Stimulated activated naive B cell treated with anti-CD40 and anti-IgM and Interleukin-4, amounts not matched to agents 10 μg/mL and 1 μg/mL and 100 μg/mL, for 72 hours (primary cell): Measurements from ENCODE around the gene SLC16A7.

Source experiments
- ATAC-seq, 2 donors: fragments of 150-1000 bp; cut with Tn5 transposase; replicated peaks; 2 replicates each; pipeline ENCODE4 v1.10.0; 2021; ENCODE audit warnings: moderate library complexity in 1 of 2
- DNase-seq: peaks from one replicate; pipeline ENCODE4 v3.0.0; 2021
- H3K27ac Mint-ChIP-seq: one replicate; pipeline ENCODE4 v1.8.0; 2022; ENCODE audit warnings: mild to moderate bottlenecking, mixed read lengths
- H3K27me3 Mint-ChIP-seq, 2 donors: one replicate each; pipeline ENCODE4 v1.8.0; 2022; ENCODE audit warnings: mixed read lengths in 2 of 2
- H3K36me3 Mint-ChIP-seq, 2 donors: one replicate each; pipeline ENCODE4 v1.8.0; 2022; ENCODE audit warnings: mixed read lengths in 2 of 2, mild to moderate bottlenecking in 1 of 2
- H3K4me1 Mint-ChIP-seq, 2 donors: one replicate each; pipeline ENCODE4 v1.8.0; 2022; ENCODE audit warnings: mixed read lengths in 2 of 2, mild to moderate bottlenecking in 1 of 2
- H3K4me3 Mint-ChIP-seq, 2 donors: one replicate each; pipeline ENCODE4 v1.8.0; 2022; ENCODE audit warnings: mild to moderate bottlenecking in 2 of 2, mixed read lengths in 2 of 2, moderate library complexity in 1 of 2
- H3K9me3 Mint-ChIP-seq, 2 donors: one replicate each; pipeline ENCODE4 v1.8.0; 2022; ENCODE audit warnings: mixed read lengths in 2 of 2, mild to moderate bottlenecking in 1 of 2

The SLC16A7 gene

DNA sequence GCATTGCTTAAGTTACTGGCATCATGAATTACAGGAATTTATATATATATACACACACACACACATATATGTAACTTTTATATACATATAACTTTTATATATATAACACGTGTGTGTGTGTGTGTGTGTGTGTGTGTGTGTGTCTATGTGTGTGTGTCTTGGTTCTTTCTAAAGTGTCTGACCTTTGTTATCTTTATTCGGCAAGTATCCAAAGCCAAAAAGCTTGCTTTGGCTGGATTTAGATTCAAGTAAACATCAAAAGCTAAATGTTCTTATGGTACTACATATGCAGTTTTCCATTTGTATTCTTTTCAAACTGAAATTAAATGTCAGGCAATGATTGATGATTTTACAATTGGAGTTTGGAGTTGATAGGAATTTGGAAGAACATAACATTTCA lies 69.9 kb downstream of the SLC16A7 start:
- no peak for DNase-seq
- Mint-ChIP-seq H3K9me3 (peaks cover 15 to 23% of the 10 kb centered on the region in 2 donors), H3K4me1 (peaks cover 21 to 33% of the 10 kb centered on the region in 2 donors), H3K36me3 (peaks cover 33 to 53% of the 10 kb centered on the region in 2 donors), H3K4me3 (no peak overlapping the region), H3K27ac (no peak overlapping the region), H3K27me3 (no peaks in the 10 kb centered on the region)
- no peak for ATAC-seq

DNA sequence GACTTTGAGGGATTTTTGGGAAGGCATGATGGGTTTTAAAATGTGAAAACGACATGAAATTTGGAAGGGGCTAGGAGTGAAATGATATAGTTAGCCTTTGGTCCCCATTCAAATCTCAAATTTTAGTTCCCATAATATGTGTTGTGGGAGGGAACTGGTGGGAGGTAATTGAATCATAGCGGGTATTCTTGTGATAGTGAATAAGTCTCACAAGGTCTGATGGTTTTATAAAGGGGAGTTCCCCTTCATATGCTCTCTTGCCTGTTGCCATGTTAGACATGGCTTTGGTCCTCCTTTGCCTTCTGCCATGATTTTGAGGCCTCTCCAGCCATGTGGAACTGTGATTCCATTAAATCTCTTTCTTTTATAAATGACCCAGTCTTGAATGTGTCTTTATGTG lies 72.8 kb downstream of the SLC16A7 start:
- H3K27ac Mint-ChIP-seq: peak overlapping the region; percentile 1
- peaks cover 28 to 47% of the 10 kb centered on the region in 2 donors for H3K36me3 Mint-ChIP-seq
- H3K4me3 Mint-ChIP-seq: no peak overlapping the region
- ATAC-seq (no peak), DNase-seq (no peak)
- H3K27me3 Mint-ChIP-seq: no peaks in the 10 kb centered on the region
- H3K4me1 Mint-ChIP-seq: peaks cover 15 to 34% of the 10 kb centered on the region in 2 donors
- H3K9me3 Mint-ChIP-seq: peaks cover 15 to 23% of the 10 kb centered on the region in 2 donors

DNA sequence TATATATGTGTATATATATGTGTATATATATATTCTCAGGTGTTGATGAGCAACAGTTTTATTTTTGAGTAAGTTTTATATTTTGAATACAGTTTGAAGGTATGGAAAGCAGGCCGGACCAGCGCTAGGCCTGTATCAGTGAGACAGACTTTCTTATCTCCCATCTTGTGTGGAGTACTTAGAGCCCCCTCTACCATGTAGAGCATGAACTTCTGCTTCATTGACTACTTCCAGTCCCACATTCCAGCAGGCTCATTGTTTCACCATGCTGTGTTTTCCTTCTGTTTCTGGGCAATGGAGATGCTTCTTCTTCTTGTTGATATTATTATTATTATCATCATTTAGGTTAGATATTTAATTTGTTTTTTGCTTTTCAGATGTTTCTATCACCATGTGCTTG lies 76.4 kb downstream of the SLC16A7 start:
- Mint-ChIP-seq H3K4me3 (no peak overlapping the region), H3K27me3 (no peaks in the 10 kb centered on the region), H3K9me3 (peaks cover 9 to 11% of the 10 kb centered on the region in 2 donors), H3K4me1 (peaks cover 18 to 39% of the 10 kb centered on the region in 2 donors), H3K27ac (no peak overlapping the region), H3K36me3 (peaks cover 22 to 40% of the 10 kb centered on the region in 2 donors)
- ATAC-seq (no peak), DNase-seq (no peak)

DNA sequence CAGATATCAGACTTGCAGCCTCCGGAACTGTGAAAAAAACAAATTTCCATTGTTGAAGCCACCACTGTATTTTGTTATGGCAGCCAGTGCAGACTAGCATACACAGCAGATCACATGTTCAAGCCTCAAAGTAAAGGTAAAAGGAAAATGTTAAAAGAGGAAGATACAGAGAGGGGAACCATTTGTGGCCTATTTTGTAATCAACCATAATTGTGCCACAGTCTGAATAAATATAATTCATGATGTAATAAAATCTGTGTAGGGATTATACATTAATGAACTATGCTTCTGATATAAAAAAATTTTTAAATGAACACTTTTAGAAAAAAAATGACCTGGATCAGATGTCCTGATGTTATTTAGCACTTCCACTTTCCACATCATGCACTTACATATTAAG lies 79.6 kb downstream of the SLC16A7 start:
- no peaks in the 10 kb centered on the region for H3K27me3 Mint-ChIP-seq
- no peak overlapping the region for H3K27ac Mint-ChIP-seq
- H3K9me3 Mint-ChIP-seq: peaks cover 5% of the 10 kb centered on the region in 2 donors
- H3K36me3 Mint-ChIP-seq: peaks cover 17 to 36% of the 10 kb centered on the region in 2 donors
- DNase-seq (no peak), ATAC-seq (no peak)
- peaks cover 4 to 24% of the 10 kb centered on the region in 2 donors for H3K4me1 Mint-ChIP-seq
- no peak overlapping the region for H3K4me3 Mint-ChIP-seq

DNA sequence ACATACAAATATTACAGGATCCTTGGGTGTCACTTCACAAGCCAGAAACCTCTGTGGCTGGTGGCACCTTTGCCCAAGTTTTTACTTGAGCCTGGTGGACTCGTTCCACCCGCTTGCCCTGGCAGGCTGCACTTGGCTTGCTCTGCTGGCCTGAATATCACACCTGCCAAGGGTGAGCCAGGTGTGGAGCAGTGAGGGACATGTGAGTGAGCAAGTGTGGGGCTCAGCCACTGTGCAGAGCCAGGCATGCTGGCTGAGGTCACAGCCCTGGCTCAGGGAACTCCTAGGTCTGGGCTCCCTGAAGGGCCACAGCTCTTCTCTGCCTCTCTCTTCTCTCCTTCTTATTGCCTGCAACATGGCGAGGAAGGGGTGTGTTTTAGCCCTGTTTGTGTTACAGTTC lies 82.0 kb downstream of the SLC16A7 start:
- H3K27ac Mint-ChIP-seq: no peak overlapping the region
- DNase-seq: no peak

DNA sequence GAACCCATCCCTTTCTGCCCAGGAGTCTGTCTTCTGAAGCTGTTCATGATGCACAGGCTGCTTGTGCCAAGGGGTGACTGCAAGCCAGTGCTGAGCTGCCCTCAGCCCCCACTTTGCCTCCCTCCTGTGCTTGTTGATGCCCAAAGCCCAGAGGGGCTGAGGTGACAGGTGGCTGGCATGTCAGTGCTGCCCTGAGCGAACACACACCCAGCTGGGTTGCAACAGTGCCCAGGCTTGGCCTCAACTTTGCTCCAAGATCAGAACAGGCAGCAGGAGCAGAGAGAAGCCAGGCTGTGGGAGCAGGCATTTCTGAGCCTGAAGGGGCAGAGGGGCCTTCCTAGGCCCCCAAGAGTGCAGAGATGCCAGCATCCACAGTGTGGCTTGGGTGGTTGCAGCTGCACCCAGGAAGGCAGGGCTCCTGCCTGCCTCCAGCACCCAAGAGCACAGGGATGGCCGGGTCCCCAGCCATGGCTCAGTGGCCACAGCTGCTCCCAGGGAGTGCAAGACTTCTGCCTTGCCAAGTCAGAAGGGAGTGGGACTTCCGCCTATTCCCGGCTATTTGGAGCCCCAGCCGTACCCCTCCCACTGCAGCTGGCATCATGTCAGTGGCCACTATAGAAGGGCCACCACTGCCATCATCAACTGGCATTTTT lies 83.1 kb downstream of the SLC16A7 start:
- Mint-ChIP-seq H3K27ac (no peak overlapping the region), H3K9me3 (peaks cover 5% of the 10 kb centered on the region in 2 donors), H3K27me3 (no peaks in the 10 kb centered on the region), H3K4me1 (peaks cover 6 to 33% of the 10 kb centered on the region in 2 donors), H3K36me3 (peaks cover 17 to 39% of the 10 kb centered on the region in 2 donors), H3K4me3 (no peak overlapping the region)
- DNase-seq (no peak), ATAC-seq (no peak)

More for the DNA sequence above, 82.0 kb downstream of the SLC16A7 start:
- peaks cover 5% of the 10 kb centered on the region in 2 donors for H3K9me3 Mint-ChIP-seq
- H3K27me3 Mint-ChIP-seq: no peaks in the 10 kb centered on the region
- H3K4me3 Mint-ChIP-seq: no peak overlapping the region
- no peak for ATAC-seq
- peaks cover 4 to 24% of the 10 kb centered on the region in 2 donors for H3K4me1 Mint-ChIP-seq
- peaks cover 17 to 39% of the 10 kb centered on the region in 2 donors for H3K36me3 Mint-ChIP-seq

DNA sequence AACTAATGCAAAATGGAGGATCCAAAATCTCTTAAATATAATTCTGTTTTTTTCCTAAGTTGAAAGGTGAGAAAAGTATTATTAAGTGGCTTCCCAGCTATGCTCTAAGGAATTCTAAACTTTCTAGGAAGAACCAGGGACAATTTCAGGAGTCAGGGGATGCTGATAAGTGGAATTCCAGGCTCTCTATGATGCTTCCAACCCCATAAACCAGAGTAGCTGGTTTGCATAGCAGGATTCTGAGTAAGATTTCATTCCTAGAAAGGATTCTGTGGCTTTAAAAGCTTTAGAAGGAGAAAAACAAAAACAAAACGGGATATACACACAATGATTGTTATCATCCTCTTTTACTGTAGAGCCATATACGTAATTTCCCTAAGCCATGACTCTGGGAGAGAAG lies 93.9 kb downstream of the SLC16A7 start:
- H3K9me3 Mint-ChIP-seq: peaks cover 2 to 5% of the 10 kb centered on the region in 2 donors
- no peak overlapping the region for H3K27ac Mint-ChIP-seq
- no peaks in the 10 kb centered on the region for H3K27me3 Mint-ChIP-seq
- H3K4me1 Mint-ChIP-seq: peaks cover 6 to 8% of the 10 kb centered on the region in 2 donors
- peaks cover 9 to 10% of the 10 kb centered on the region in 2 donors for H3K36me3 Mint-ChIP-seq
- H3K4me3 Mint-ChIP-seq: no peak overlapping the region
- DNase-seq: no peak
- no peak for ATAC-seq

DNA sequence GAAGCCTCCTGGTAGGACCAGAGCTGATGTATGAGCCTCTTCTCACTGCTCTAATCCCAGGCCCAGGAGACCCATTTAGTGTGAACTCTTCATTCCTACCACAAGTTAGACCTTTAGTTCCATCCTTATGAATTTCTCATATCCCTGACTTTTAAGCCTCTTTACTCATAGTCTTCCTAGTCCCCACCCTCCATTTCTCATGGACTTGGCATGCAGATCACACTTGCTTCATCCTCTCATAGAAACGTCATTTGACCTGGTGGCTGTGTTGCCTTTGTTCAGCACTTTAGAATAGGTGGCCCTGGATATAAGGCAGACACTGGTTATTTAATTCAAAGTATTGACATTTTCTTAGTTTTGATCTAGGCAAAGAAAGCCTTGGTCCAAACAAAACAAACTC lies 99.5 kb downstream of the SLC16A7 start:
- peaks cover 9% of the 10 kb centered on the region in 2 donors for H3K36me3 Mint-ChIP-seq
- DNase-seq (no peak), ATAC-seq (no peak)
- H3K4me1 Mint-ChIP-seq: peaks cover 4 to 5% of the 10 kb centered on the region in 2 donors
- no peaks in the 10 kb centered on the region for H3K27me3 Mint-ChIP-seq
- no peak overlapping the region for H3K4me3 Mint-ChIP-seq
- H3K9me3 Mint-ChIP-seq: peaks cover 2 to 5% of the 10 kb centered on the region in 2 donors
- no peak overlapping the region for H3K27ac Mint-ChIP-seq

DNA sequence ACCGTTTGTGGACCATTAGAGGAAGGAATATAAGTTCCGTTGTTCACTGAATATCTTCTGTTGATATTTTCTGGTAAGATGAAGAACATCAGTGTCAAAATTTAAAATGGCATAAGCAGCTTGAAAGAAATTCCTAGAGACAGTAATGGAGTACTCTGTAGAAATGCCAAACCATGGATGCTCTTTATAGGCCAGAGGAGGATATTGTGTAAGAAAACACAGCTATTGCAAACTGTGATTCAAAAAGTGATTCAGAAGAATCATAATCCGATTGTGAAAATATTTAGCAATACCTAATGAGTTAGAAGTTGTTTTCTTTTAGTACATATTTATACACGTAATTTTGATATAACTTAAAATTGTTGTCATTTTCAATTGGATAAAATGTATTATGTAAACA lies 102.8 kb downstream of the SLC16A7 start:
- H3K27me3 Mint-ChIP-seq: no peaks in the 10 kb centered on the region
- DNase-seq (no peak), ATAC-seq (no peak)
- H3K36me3 Mint-ChIP-seq: no peaks in the 10 kb centered on the region
- H3K9me3 Mint-ChIP-seq: no peaks in the 10 kb centered on the region
- no peak overlapping the region for H3K4me3 Mint-ChIP-seq
- H3K4me1 Mint-ChIP-seq: peaks cover 2 to 5% of the 10 kb centered on the region in 2 donors
- no peak overlapping the region for H3K27ac Mint-ChIP-seq

DNA sequence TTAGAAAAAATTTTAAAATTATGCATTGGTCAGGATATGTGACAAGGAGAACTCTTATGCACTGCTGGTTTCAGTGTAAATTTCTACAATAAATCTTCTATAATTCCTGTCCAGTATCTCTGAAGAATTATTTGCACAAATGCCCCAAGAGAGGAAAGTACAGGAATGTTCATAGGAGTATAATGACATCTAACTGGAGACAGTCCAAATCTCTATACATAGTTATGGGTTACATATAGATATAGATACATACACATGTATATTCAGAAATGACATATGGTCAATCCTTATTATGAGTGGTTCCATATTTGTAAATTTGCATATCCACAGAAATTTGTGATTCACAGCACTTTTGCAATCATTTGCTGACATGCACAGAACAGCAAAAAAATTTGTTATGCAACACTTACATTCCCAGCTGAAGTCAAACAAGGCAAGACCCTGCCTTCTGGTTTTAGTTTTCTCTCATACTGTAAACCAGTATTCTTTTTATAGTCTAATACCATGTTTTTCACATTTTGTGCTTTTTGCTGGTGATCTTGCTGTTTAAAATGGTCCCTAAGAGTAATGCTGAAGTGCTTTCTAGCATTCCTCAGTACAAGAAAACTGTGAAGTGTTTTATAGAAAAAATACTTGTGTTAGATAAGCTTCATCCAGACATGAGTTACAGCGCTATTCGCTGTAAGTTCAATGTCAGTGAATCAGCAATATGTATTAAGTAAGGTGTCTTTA lies 103.8 kb downstream of the SLC16A7 start:
- DNase-seq (no peak), ATAC-seq (no peak)
- no peaks in the 10 kb centered on the region for H3K36me3 Mint-ChIP-seq
- no peak overlapping the region for H3K27ac Mint-ChIP-seq
- H3K27me3 Mint-ChIP-seq: no peaks in the 10 kb centered on the region
- H3K4me3 Mint-ChIP-seq: no peak overlapping the region
- H3K9me3 Mint-ChIP-seq: no peaks in the 10 kb centered on the region
- H3K4me1 Mint-ChIP-seq: peaks cover 2 to 5% of the 10 kb centered on the region in 2 donors

DNA sequence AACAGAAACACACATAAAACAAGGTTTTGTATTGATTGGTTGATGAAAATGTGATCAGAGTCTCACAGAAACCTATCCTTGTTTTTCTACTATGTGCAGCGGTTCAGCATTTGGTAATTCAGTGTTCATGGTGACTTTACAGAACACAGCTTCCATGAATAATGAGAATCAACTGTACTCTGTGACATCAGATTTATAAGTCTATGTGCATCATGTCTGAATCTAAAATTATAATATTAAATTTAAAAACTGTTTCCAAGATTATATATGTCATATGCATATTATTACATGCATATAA lies 104.3 kb downstream of the SLC16A7 start:
- Mint-ChIP-seq H3K4me3 (no peak overlapping the region), H3K27me3 (no peaks in the 10 kb centered on the region), H3K27ac (no peak overlapping the region), H3K4me1 (peaks cover 2 to 5% of the 10 kb centered on the region in 2 donors), H3K9me3 (no peaks in the 10 kb centered on the region), H3K36me3 (no peaks in the 10 kb centered on the region)
- ATAC-seq (no peak), DNase-seq (no peak)

DNA sequence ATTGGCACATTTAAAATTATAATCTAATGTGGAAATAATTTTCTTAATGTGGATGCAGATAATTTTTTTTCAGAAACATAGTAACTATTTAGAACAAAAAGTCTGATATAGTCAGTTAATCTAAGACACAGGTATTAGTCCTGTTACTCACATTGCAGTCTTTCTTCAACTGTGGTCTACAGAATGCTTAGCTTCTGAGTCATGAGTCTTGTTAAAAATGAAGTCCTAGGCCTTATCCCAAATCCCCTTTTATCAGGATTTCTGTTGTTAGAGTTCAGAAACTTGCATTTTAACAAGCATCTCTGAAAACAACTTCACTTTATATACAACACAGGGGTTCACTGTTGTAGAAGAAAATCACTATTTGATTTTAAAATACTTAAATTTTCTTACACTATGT lies 112.2 kb downstream of the SLC16A7 start:
- no peak for DNase-seq
- no peak overlapping the region for H3K4me3 Mint-ChIP-seq
- ATAC-seq: no peak
- H3K9me3 Mint-ChIP-seq: no peaks in the 10 kb centered on the region
- peaks cover 9 to 16% of the 10 kb centered on the region in 2 donors for H3K36me3 Mint-ChIP-seq
- no peak overlapping the region for H3K27ac Mint-ChIP-seq
- no peaks in the 10 kb centered on the region for H3K27me3 Mint-ChIP-seq
- H3K4me1 Mint-ChIP-seq: peaks cover 2 to 12% of the 10 kb centered on the region in 2 donors

DNA sequence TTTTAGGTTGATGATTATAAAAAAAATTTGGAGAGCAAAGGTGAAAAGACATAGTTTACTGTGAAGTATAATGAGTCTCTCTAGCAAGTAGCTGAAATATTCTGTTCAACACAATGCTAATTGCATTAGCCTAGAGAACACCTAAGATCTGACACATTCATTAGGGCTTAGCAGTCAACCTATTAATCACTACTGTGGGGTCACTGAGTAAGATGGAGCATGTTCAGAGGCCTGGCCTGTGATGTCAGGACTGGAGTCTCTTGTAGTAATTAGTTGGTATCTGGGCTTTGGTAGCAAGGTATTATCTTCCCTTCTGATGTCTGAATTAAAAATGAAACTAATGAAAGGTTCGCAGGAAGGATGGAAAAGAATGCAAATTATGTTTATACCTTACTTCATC lies 112.7 kb downstream of the SLC16A7 start:
- no peak overlapping the region for H3K27ac Mint-ChIP-seq
- H3K9me3 Mint-ChIP-seq: no peaks in the 10 kb centered on the region
- no peak overlapping the region for H3K4me3 Mint-ChIP-seq
- H3K36me3 Mint-ChIP-seq: peaks cover 9 to 16% of the 10 kb centered on the region in 2 donors
- no peaks in the 10 kb centered on the region for H3K27me3 Mint-ChIP-seq
- peaks cover 2 to 12% of the 10 kb centered on the region in 2 donors for H3K4me1 Mint-ChIP-seq
- DNase-seq: no peak
- ATAC-seq: no peak

DNA sequence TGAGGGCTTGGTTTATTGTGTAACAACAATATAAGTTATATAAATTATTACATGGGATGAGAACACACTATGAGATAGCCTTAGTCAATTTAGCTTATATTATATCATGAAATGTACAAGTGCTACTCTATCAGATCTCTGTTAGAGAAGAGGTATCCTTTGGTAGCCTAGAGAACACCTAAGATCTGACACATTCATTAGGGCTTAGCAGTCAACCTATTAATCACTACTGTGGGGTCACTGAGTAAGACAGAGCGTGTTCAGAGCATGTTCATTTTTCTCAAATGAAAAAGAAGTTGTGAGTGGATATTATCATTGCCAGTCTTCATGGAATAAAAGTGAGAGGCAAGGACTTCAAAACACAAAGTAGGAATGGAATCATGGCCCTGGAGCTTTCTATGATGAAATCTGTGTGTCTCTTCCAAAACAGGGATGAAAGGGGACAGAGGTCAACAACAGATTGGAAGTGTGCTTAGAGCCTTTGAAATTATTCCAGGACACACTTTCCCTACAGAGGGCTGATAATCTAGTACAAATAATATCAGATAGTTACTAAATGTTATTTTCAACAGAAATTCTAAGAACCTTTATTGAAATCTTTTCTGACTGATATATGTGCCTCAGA lies 114.3 kb downstream of the SLC16A7 start:
- H3K4me1 Mint-ChIP-seq: peaks cover 3 to 12% of the 10 kb centered on the region in 2 donors
- DNase-seq: no peak
- H3K36me3 Mint-ChIP-seq: peaks cover 19 to 29% of the 10 kb centered on the region in 2 donors
- H3K4me3 Mint-ChIP-seq: no peak overlapping the region
- no peak overlapping the region for H3K27ac Mint-ChIP-seq
- H3K9me3 Mint-ChIP-seq: peaks cover 0 to 3% of the 10 kb centered on the region in 2 donors
- H3K27me3 Mint-ChIP-seq: no peaks in the 10 kb centered on the region
- ATAC-seq: no peak

DNA sequence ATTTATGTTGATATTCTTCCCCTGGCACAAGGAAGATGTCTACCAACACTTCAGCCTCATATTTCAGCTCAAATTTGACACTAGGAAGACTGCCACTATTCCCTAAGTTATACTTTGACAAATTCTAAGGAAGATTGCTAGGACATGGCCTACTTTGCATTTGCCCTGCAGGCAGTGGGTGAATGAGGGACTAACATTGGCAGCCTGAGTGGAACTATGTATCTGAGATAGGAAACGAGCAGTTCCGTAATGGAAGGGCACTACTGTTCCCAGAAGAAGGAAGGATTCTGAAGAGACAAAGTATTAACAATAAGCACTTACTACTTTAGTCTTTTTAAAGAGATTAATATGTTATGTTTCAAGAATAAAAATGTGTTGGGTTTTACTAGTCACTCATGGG lies 115.1 kb downstream of the SLC16A7 start:
- H3K27ac Mint-ChIP-seq: no peak overlapping the region

More for the DNA sequence above, 115.1 kb downstream of the SLC16A7 start:
- Mint-ChIP-seq H3K36me3 (peaks cover 19 to 29% of the 10 kb centered on the region in 2 donors), H3K4me3 (no peak overlapping the region), H3K9me3 (peaks cover 0 to 3% of the 10 kb centered on the region in 2 donors), H3K4me1 (peaks cover 3 to 12% of the 10 kb centered on the region in 2 donors), H3K27me3 (no peaks in the 10 kb centered on the region)
- ATAC-seq (no peak), DNase-seq (no peak)
